Dermis microvascular lymphatic vessel endothelial cell (primary cell): ENCODE data around the gene CCDC69. TPM values are rescaled to one million over a fixed set of nuclear protein-coding genes. Genes with fewer than 3 reads are reported as not detected.

Source experiments
- DNase-seq, 2 donors: peaks; one replicate each; pipeline versions ENCODE4 v3.0.0 to v3.0.0-alpha.2; 2010; ENCODE audit warnings: low read depth in 2 of 2
- total RNA-seq: library from RNA; depleted of rRNA; stranded (reverse); fragments of >200 nt; gene quantifications from 2 replicates; pipeline ENCODE4 v1.2.1, GENCODE V29; 2014

The CCDC69 gene
- total RNA-seq, 1 donor from 2014 or later, result 3.5 TPM

- no peak for DNase-seq
These were observed 80.2 kb downstream of the CCDC69 start for GRCh38 chr5:151143645-151144044.

GRCh38 chr5:151142933-151143332, 81.0 kb downstream of the CCDC69 start:
- no peak for DNase-seq

- DNase-seq, result no peak
These were observed 82.4 kb downstream of the CCDC69 start for GRCh38 chr5:151141535-151141934.

GRCh38 chr5:151140686-151141459, 83.0 kb downstream of the CCDC69 start:
- no peak for DNase-seq

GRCh38 chr5:151139646-151140045, 84.2 kb downstream of the CCDC69 start:
- no peak for DNase-seq

- DNase-seq, result no peak
These were observed 84.9 kb downstream of the CCDC69 start for GRCh38 chr5:151139015-151139414.

- no peak for DNase-seq
These were observed 85.8 kb downstream of the CCDC69 start for GRCh38 chr5:151138114-151138513.

- no peak for DNase-seq
These were observed 86.6 kb downstream of the CCDC69 start for GRCh38 chr5:151137067-151137825.

GRCh38 chr5:151134228-151134627, 89.7 kb downstream of the CCDC69 start:
- no peak for DNase-seq

GRCh38 chr5:151132963-151133362, 90.9 kb downstream of the CCDC69 start:
- DNase-seq, result no peak

Other genes starting within 250 kb of the CCDC69 start
- 8.6 and 15.7 TPM in 2 replicates for gene GPX3, start 203.5 kb downstream of the CCDC69 start, total RNA-seq
- 69.1 and 93.1 TPM in 2 replicates for gene TNIP1, start 143.1 kb downstream of the CCDC69 start, total RNA-seq
- 53.6 and 68.2 TPM in 2 replicates for gene ANXA6, start 66.3 kb downstream of the CCDC69 start, total RNA-seq
- gene GM2A, start 29.1 kb upstream of the CCDC69 start, total RNA-seq, result 9.2 and 14.7 TPM in 2 replicates
- not detected in 2 replicates for gene SLC36A3, start 79.7 kb upstream of the CCDC69 start, total RNA-seq
- not detected in 2 replicates for gene SLC36A2, start 123.5 kb upstream of the CCDC69 start, total RNA-seq
- gene SLC36A1, start 223.5 kb upstream of the CCDC69 start, total RNA-seq, result 1.9 and 3.2 TPM in 2 replicates